Mesendoderm (in vitro differentiated cells): Measurements from ENCODE around the gene IL7R.

ENCODE experiments used
- DNase-seq: peaks from one replicate; pipeline ENCODE4 v3.0.0; 2013
- H2AK5ac ChIP-seq: 2 replicates; pipeline ENCODE4 v1.6.1; 2013; ENCODE audit warnings: low read length, inconsistent platforms
- H2BK120ac ChIP-seq: 2 replicates; pipeline ENCODE4 v1.6.1; 2013; ENCODE audit warnings: low read depth, mild to moderate bottlenecking, low read length, moderate library complexity, mixed read lengths
- H2BK15ac ChIP-seq: replicated peaks from 2 replicates; pipeline ENCODE4 v1.6.1; 2013; ENCODE audit warnings: low read depth, mild to moderate bottlenecking, moderate library complexity
- H2BK5ac ChIP-seq: 2 replicates; pipeline ENCODE4 v1.6.1; 2013; ENCODE audit warnings: low read length, inconsistent platforms
- H3K18ac ChIP-seq: 2 replicates; pipeline ENCODE4 v1.6.1; 2013; ENCODE audit warnings: mild to moderate bottlenecking, low read length, mixed read lengths
- H3K23ac ChIP-seq: one replicate; pipeline ENCODE4 v1.6.1; 2013; ENCODE audit warnings: low read length
- H3K27ac ChIP-seq: 2 replicates; pipeline ENCODE4 v1.5.1; 2013; ENCODE audit warnings: low read depth, mild to moderate bottlenecking, inconsistent platforms, low read length, moderate library complexity
- H3K27me3 ChIP-seq: 2 replicates; pipeline ENCODE4 v1.6.1; 2013; ENCODE audit warnings: low read length, control low read depth, mild to moderate bottlenecking, inconsistent platforms; ENCODE audit not compliant: insufficient read depth, poor library complexity
- H3K36me3 ChIP-seq: 2 replicates; pipeline ENCODE4 v1.6.1; 2013; ENCODE audit warnings: low read length, inconsistent platforms; ENCODE audit not compliant: control insufficient read depth, insufficient read depth
- H3K4ac ChIP-seq: one replicate; pipeline ENCODE4 v1.6.1; 2013; ENCODE audit warnings: low read depth, mild to moderate bottlenecking, low read length, moderate library complexity
- H3K4me1 ChIP-seq: 2 replicates; pipeline ENCODE4 v1.6.1; 2013; ENCODE audit warnings: low read depth, low read length, inconsistent platforms; ENCODE audit not compliant: control insufficient read depth
- H3K4me2 ChIP-seq: 2 replicates; pipeline ENCODE4 v1.6.1; 2013; ENCODE audit warnings: low read length
- H3K4me3 ChIP-seq: 2 replicates; pipeline ENCODE4 v1.5.1; 2013; ENCODE audit warnings: mild to moderate bottlenecking, low read length
- H3K56ac ChIP-seq: one replicate; pipeline ENCODE4 v1.6.1; 2013; ENCODE audit warnings: low read length
- H3K79me1 ChIP-seq: 2 replicates; pipeline ENCODE4 v1.6.1; 2013; ENCODE audit warnings: low read length, inconsistent platforms
- H3K79me2 ChIP-seq: 2 replicates; pipeline ENCODE4 v1.6.1; 2013; ENCODE audit warnings: mild to moderate bottlenecking, low read length; ENCODE audit not compliant: control insufficient read depth, insufficient read depth
- H3K9ac ChIP-seq: 2 replicates; pipeline ENCODE4 v1.6.1; 2013; ENCODE audit warnings: low read length, inconsistent platforms
- H4K5ac ChIP-seq: one replicate; pipeline ENCODE4 v1.6.1; 2013; ENCODE audit warnings: low read length
- H4K8ac ChIP-seq: one replicate; pipeline ENCODE4 v1.6.1; 2013; ENCODE audit warnings: low read depth, mild to moderate bottlenecking, control low read depth, low read length, moderate library complexity
- WGBS: extraction: QIAGEN DNeasy Blood & Tissue Kit; methylation state at CpG from one replicate; pipeline ENCODE4 v1.1.7; 2013; ENCODE audit warnings: low lambda C conversion rate, missing lambda C conversion rate; ENCODE audit not compliant: insufficient coverage; ENCODE audit errors: extremely low coverage; 5-methylcytosine and 5-hydroxymethylcytosine counted together

The IL7R gene

DNA sequence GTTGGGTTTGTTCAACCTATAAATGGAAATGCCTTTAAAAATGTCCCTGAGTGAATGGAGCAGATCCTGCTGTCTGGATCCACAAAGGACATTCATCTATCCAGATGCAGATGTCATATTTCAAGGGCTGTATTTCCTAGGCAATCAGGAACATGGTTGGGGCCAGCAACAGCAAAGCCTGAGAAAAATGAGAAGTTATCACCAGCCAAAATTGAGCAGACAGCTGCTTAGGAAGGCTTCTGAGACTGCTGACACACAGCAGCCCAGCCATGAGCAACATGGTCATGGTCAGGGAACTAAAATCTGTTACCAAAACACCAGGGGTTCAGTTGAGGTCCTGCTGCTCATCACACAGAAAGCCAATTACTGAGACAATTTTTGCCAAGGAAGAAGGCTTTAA, 9.2 kb upstream of the IL7R start:
- no peak for DNase-seq
- Histone ChIP-seq H3K4me1 (no peaks in the 10 kb centered on the region), H2BK15ac (no peak overlapping the region), H3K23ac (no peak overlapping the region), H3K56ac (no peak overlapping the region), H3K27me3 (no peaks in the 10 kb centered on the region), H4K5ac (no peak overlapping the region), H2AK5ac (no peak overlapping the region), H2BK5ac (no peak overlapping the region), H3K4me3 (no peak overlapping the region), H3K4me2 (no peak overlapping the region), H3K9ac (no peak overlapping the region), H4K8ac (no peak overlapping the region), H3K79me1 (no peaks in the 10 kb centered on the region), H3K18ac (no peak overlapping the region), H3K36me3 (no peaks in the 10 kb centered on the region), H2BK120ac (no peak overlapping the region), H3K4ac (no peak overlapping the region), H3K27ac (no peak overlapping the region), H3K79me2 (no peaks in the 10 kb centered on the region)

- Histone ChIP-seq H3K18ac (no peak overlapping the region), H2BK15ac (no peak overlapping the region), H3K27me3 (no peaks in the 10 kb centered on the region), H4K8ac (no peak overlapping the region), H2BK5ac (no peak overlapping the region), H3K27ac (no peak overlapping the region), H3K79me1 (no peaks in the 10 kb centered on the region), H3K4me3 (no peak overlapping the region), H3K36me3 (no peaks in the 10 kb centered on the region), H2AK5ac (no peak overlapping the region), H3K9ac (no peak overlapping the region), H3K56ac (no peak overlapping the region), H3K4me1 (no peaks in the 10 kb centered on the region), H3K4me2 (no peak overlapping the region), H3K23ac (no peak overlapping the region), H4K5ac (no peak overlapping the region), H3K4ac (no peak overlapping the region), H2BK120ac (no peak overlapping the region), H3K79me2 (no peaks in the 10 kb centered on the region)
- no CpG with 5 or more reads among the region's 3 CpGs for WGBS
- no peak for DNase-seq
Measured at GRCh38 chr5:35847961-35848360, 8.7 kb upstream of the IL7R start.

- Histone ChIP-seq H3K4ac (no peak overlapping the region), H3K36me3 (no peaks in the 10 kb centered on the region), H3K56ac (no peak overlapping the region), H3K27me3 (no peaks in the 10 kb centered on the region), H2BK120ac (no peak overlapping the region), H3K18ac (no peak overlapping the region), H3K4me3 (no peak overlapping the region), H3K9ac (no peak overlapping the region), H3K79me2 (no peaks in the 10 kb centered on the region), H3K27ac (no peak overlapping the region), H2BK5ac (no peak overlapping the region), H2AK5ac (no peak overlapping the region), H4K5ac (no peak overlapping the region), H2BK15ac (no peak overlapping the region), H3K4me2 (no peak overlapping the region), H4K8ac (no peak overlapping the region), H3K79me1 (no peaks in the 10 kb centered on the region), H3K4me1 (no peaks in the 10 kb centered on the region), H3K23ac (no peak overlapping the region)
- no peak for DNase-seq
- no CpG with 5 or more reads among the region's 6 CpGs for WGBS
Measured at GRCh38 chr5:35849860-35850259, 6.8 kb upstream of the IL7R start.

GRCh38 chr5:35850967-35851680, 5.6 kb upstream of the IL7R start:
- DNase-seq: peak; percentile 29
- Histone ChIP-seq H2BK120ac (no peak overlapping the region), H3K56ac (no peak overlapping the region), H2BK5ac (no peak overlapping the region), H3K4me3 (no peak overlapping the region), H2AK5ac (no peak overlapping the region), H3K27me3 (no peaks in the 10 kb centered on the region), H3K79me1 (no peaks in the 10 kb centered on the region), H3K27ac (no peak overlapping the region), H3K36me3 (no peaks in the 10 kb centered on the region), H4K8ac (no peak overlapping the region), H2BK15ac (no peak overlapping the region), H3K9ac (no peak overlapping the region), H3K4me2 (no peak overlapping the region), H3K18ac (no peak overlapping the region), H3K4me1 (no peaks in the 10 kb centered on the region), H3K4ac (no peak overlapping the region), H3K23ac (no peak overlapping the region), H3K79me2 (no peaks in the 10 kb centered on the region), H4K5ac (no peak overlapping the region)
- whole genome bisulfite sequencing: no CpG with 5 or more reads among the region's 8 CpGs

- H3K23ac ChIP-seq: no peak overlapping the region
- no peak overlapping the region for H3K4me3 ChIP-seq
- H3K36me3 ChIP-seq: no peaks in the 10 kb centered on the region
- H3K79me2 ChIP-seq: no peaks in the 10 kb centered on the region
- H3K4me1 ChIP-seq: no peaks in the 10 kb centered on the region
- no peak overlapping the region for H2AK5ac ChIP-seq
- H3K18ac ChIP-seq: no peak overlapping the region
- no peak overlapping the region for H3K56ac ChIP-seq
- no peak overlapping the region for H3K4ac ChIP-seq
- no peak overlapping the region for H3K4me2 ChIP-seq
- no peak overlapping the region for H4K8ac ChIP-seq
- no peak overlapping the region for H2BK120ac ChIP-seq
- H2BK5ac ChIP-seq: no peak overlapping the region
- H3K27me3 ChIP-seq: no peaks in the 10 kb centered on the region
- H4K5ac ChIP-seq: no peak overlapping the region
- no peak overlapping the region for H3K9ac ChIP-seq
- no peak for DNase-seq
- H3K27ac ChIP-seq: no peak overlapping the region
- no peaks in the 10 kb centered on the region for H3K79me1 ChIP-seq
- no peak overlapping the region for H2BK15ac ChIP-seq
- WGBS: no CpG with 5 or more reads among the region's 8 CpGs
Measured at GRCh38 chr5:35852084-35852734, 4.5 kb upstream of the IL7R start.

GRCh38 chr5:35852773-35853172, 3.9 kb upstream of the IL7R start:
- Histone ChIP-seq H3K36me3 (no peaks in the 10 kb centered on the region), H3K79me1 (no peaks in the 10 kb centered on the region), H2AK5ac (no peak overlapping the region), H3K79me2 (no peaks in the 10 kb centered on the region), H3K4ac (no peak overlapping the region), H4K8ac (no peak overlapping the region), H3K9ac (no peak overlapping the region), H3K4me1 (no peaks in the 10 kb centered on the region), H3K27me3 (no peaks in the 10 kb centered on the region), H3K18ac (no peak overlapping the region), H2BK120ac (no peak overlapping the region), H2BK5ac (no peak overlapping the region), H2BK15ac (no peak overlapping the region), H3K56ac (no peak overlapping the region), H4K5ac (no peak overlapping the region), H3K23ac (no peak overlapping the region), H3K4me2 (no peak overlapping the region), H3K4me3 (no peak overlapping the region), H3K27ac (no peak overlapping the region)
- no peak for DNase-seq
